Mesendoderm (in vitro differentiated cells): Measurements from ENCODE around the gene C14orf39.

Source experiments
- DNase-seq: peaks from one replicate; pipeline ENCODE4 v3.0.0; 2013
- H2AK5ac ChIP-seq: 2 replicates; pipeline ENCODE4 v1.6.1; 2013; ENCODE audit warnings: low read length, inconsistent platforms
- H2BK120ac ChIP-seq: 2 replicates; pipeline ENCODE4 v1.6.1; 2013; ENCODE audit warnings: low read depth, mild to moderate bottlenecking, low read length, moderate library complexity, mixed read lengths
- H2BK15ac ChIP-seq: replicated peaks from 2 replicates; pipeline ENCODE4 v1.6.1; 2013; ENCODE audit warnings: low read depth, mild to moderate bottlenecking, moderate library complexity
- H2BK5ac ChIP-seq: 2 replicates; pipeline ENCODE4 v1.6.1; 2013; ENCODE audit warnings: low read length, inconsistent platforms
- H3K18ac ChIP-seq: 2 replicates; pipeline ENCODE4 v1.6.1; 2013; ENCODE audit warnings: mild to moderate bottlenecking, low read length, mixed read lengths
- H3K23ac ChIP-seq: one replicate; pipeline ENCODE4 v1.6.1; 2013; ENCODE audit warnings: low read length
- H3K27ac ChIP-seq: 2 replicates; pipeline ENCODE4 v1.5.1; 2013; ENCODE audit warnings: low read depth, mild to moderate bottlenecking, inconsistent platforms, low read length, moderate library complexity
- H3K27me3 ChIP-seq: 2 replicates; pipeline ENCODE4 v1.6.1; 2013; ENCODE audit warnings: low read length, control low read depth, mild to moderate bottlenecking, inconsistent platforms; ENCODE audit not compliant: insufficient read depth, poor library complexity
- H3K36me3 ChIP-seq: 2 replicates; pipeline ENCODE4 v1.6.1; 2013; ENCODE audit warnings: low read length, inconsistent platforms; ENCODE audit not compliant: control insufficient read depth, insufficient read depth
- H3K4ac ChIP-seq: one replicate; pipeline ENCODE4 v1.6.1; 2013; ENCODE audit warnings: low read depth, mild to moderate bottlenecking, low read length, moderate library complexity
- H3K4me1 ChIP-seq: 2 replicates; pipeline ENCODE4 v1.6.1; 2013; ENCODE audit warnings: low read depth, low read length, inconsistent platforms; ENCODE audit not compliant: control insufficient read depth
- H3K4me2 ChIP-seq: 2 replicates; pipeline ENCODE4 v1.6.1; 2013; ENCODE audit warnings: low read length
- H3K4me3 ChIP-seq: 2 replicates; pipeline ENCODE4 v1.5.1; 2013; ENCODE audit warnings: mild to moderate bottlenecking, low read length
- H3K56ac ChIP-seq: one replicate; pipeline ENCODE4 v1.6.1; 2013; ENCODE audit warnings: low read length
- H3K79me1 ChIP-seq: 2 replicates; pipeline ENCODE4 v1.6.1; 2013; ENCODE audit warnings: low read length, inconsistent platforms
- H3K79me2 ChIP-seq: 2 replicates; pipeline ENCODE4 v1.6.1; 2013; ENCODE audit warnings: mild to moderate bottlenecking, low read length; ENCODE audit not compliant: control insufficient read depth, insufficient read depth
- H3K9ac ChIP-seq: 2 replicates; pipeline ENCODE4 v1.6.1; 2013; ENCODE audit warnings: low read length, inconsistent platforms
- H4K5ac ChIP-seq: one replicate; pipeline ENCODE4 v1.6.1; 2013; ENCODE audit warnings: low read length
- H4K8ac ChIP-seq: one replicate; pipeline ENCODE4 v1.6.1; 2013; ENCODE audit warnings: low read depth, mild to moderate bottlenecking, control low read depth, low read length, moderate library complexity
- WGBS: extraction: QIAGEN DNeasy Blood & Tissue Kit; methylation state at CpG from one replicate; pipeline ENCODE4 v1.1.7; 2013; ENCODE audit warnings: low lambda C conversion rate, missing lambda C conversion rate; ENCODE audit not compliant: insufficient coverage; ENCODE audit errors: extremely low coverage; 5-methylcytosine and 5-hydroxymethylcytosine counted together

Gene C14orf39

DNA sequence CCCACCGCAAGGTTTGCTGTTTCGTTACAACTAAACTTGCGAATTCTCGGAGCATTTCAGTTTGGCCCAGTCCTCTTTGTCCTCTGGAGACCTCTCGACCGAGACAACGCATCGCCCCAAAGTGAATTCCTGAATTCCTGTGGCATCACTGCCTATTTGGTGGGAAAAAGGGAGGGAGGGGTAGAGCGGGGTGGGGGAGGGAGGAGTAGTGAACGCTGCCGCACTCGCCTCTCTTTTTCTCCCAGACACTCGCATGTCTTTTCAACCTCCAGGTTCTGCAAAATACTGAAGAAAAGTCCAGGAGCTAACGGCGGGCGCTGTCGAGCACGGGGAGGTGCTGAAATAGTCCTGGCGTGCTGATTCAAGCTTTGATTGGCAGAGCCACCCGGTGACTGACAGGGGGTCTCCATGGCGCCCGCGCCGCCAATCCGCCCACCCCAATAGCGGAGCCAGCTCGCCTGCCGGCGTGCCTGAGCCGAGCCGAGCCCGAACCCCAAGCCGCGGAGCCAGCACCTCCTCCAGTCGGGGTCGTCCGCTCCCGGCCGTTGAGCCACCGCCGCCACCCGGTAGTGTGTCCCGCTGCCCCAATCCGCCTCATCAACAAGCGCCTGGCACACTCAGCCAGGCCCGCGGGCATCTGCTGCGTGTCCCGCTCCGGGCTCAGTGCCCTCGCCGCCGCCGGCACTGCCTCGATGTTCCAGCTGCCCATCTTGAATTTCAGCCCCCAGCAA is 23.0 kb upstream of the C14orf39 start, which contains the start of gene SIX6:
Gene SIX6 (plus strand): TSS at position 440 of the 731 bp plus-strand sequence. CDS start 253 bp downstream, at position 693.
- Histone ChIP-seq H2AK5ac (no peak within 1 kb of the TSS), H2BK5ac (no peak within 1 kb of the TSS), H3K79me2 (no peaks in the 10 kb centered on the region), H3K18ac (no peak within 1 kb of the TSS), H3K4me1 (peaks cover 3% of the 10 kb centered on the region), H3K27ac (no peak within 1 kb of the TSS), H3K23ac (peak within 1 kb of the TSS; percentile 52), H3K9ac (no peak within 1 kb of the TSS), H3K56ac (no peak within 1 kb of the TSS), H3K36me3 (no peaks in the 10 kb centered on the region), H3K4me3 (no peak within 1 kb of the TSS), H2BK15ac (no peak within 1 kb of the TSS), H4K5ac (no peak within 1 kb of the TSS), H2BK120ac (no peak within 1 kb of the TSS), H3K27me3 (peaks cover 78% of the 10 kb centered on the region), H3K4ac (no peak within 1 kb of the TSS), H4K8ac (no peak within 1 kb of the TSS), H3K79me1 (no peaks in the 10 kb centered on the region), H3K4me2 (peak within 1 kb of the TSS; percentile 66)
- peak; percentile 88 for DNase-seq
- WGBS, result no CpG with 5 or more reads among the region's 55 CpGs

DNA sequence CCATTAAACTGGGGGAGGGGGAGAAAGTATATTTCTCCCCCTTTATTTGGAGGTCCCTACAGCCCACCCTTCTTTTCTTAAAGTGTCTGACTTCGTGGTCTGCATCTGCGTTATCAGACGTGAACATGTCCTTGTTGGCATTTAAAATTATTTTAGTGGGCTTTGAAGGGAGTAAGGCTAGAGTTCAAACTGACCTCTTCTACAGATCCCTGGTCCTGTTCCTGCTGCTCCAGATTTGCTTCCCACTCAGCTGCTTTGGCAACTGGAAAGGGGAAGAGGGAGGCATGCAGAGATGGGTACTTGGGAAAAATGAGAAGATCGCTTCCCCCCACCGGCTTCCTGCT is 22.5 kb upstream of the C14orf39 start:
- no CpG with 5 or more reads among the region's 5 CpGs for WGBS
- H3K4me3 ChIP-seq, result no peak overlapping the region

DNA sequence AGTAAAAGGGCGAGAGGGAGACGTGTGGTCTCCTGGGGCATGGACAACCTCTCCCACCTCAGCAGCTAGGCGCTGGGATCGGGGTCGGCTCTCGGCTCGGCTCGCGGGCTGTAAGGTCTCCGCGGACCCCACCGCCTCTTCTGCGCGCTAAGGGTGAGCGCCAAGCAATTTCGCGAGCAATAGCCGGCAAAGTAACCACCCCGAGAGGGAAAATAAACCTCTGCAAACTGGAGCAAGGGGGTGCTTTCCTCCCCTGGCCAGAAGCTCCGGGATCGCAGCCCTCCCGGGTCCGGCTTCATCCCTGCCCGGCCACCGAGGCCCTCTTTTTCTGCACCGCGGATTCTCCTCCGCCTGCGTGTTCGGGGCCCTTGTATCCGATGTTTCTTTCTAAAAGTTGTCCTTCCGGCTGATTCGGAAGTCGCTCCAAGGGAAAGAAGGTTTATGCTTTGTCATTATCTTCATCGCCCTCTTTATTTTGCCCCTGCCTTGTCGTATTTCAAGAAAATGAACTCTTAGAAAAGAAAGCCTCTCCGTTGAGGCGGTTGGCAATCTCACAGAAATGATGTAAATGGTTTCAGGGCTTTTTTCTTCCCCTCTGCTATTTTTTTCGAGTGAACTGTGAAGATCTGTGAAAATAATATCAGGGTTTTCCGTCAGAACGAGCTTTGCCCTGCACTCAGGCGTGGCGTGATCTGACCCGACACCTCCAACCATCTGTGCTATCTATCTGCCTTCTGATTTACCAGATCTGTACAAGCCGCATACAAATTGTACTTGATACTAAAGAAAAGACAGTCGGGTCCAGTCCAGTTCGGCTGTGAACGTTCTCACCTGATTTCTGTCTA is 21.3 kb upstream of the C14orf39 start:
- H3K9ac ChIP-seq, result no peak overlapping the region
- no peaks in the 10 kb centered on the region for H3K79me2 ChIP-seq
- peak; percentile 16 for DNase-seq
- no peaks in the 10 kb centered on the region for H3K36me3 ChIP-seq
- H3K4me2 ChIP-seq, result peak overlapping the region; percentile 16
- no peak overlapping the region for H2BK120ac ChIP-seq
- peak overlapping the region; percentile 45 for H3K56ac ChIP-seq
- no peak overlapping the region for H2BK5ac ChIP-seq
- H2BK15ac ChIP-seq, result no peak overlapping the region
- peaks cover 65% of the 10 kb centered on the region for H3K27me3 ChIP-seq
- H3K4me3 ChIP-seq, result no peak overlapping the region
- H4K5ac ChIP-seq, result no peak overlapping the region
- peaks cover 3% of the 10 kb centered on the region for H3K4me1 ChIP-seq
- no peak overlapping the region for H3K27ac ChIP-seq
- no peak overlapping the region for H3K18ac ChIP-seq
- H3K79me1 ChIP-seq, result no peaks in the 10 kb centered on the region
- no peak overlapping the region for H3K4ac ChIP-seq
- H4K8ac ChIP-seq, result no peak overlapping the region
- H3K23ac ChIP-seq, result no peak overlapping the region
- no CpG with 5 or more reads among the region's 48 CpGs for WGBS
- H2AK5ac ChIP-seq, result no peak overlapping the region

More for the DNA sequence above, 22.5 kb upstream of the C14orf39 start:
- H3K4me2 ChIP-seq, result peak overlapping the region; percentile 49
- no peak overlapping the region for H2BK120ac ChIP-seq
- no peak overlapping the region for H3K56ac ChIP-seq
- no peak overlapping the region for H2BK5ac ChIP-seq
- no peaks in the 10 kb centered on the region for H3K36me3 ChIP-seq
- no peak overlapping the region for H4K5ac ChIP-seq
- H3K23ac ChIP-seq, result no peak overlapping the region
- H3K27ac ChIP-seq, result no peak overlapping the region
- no peak overlapping the region for H3K4ac ChIP-seq
- no peaks in the 10 kb centered on the region for H3K79me2 ChIP-seq
- peaks cover 77% of the 10 kb centered on the region for H3K27me3 ChIP-seq
- H3K79me1 ChIP-seq, result no peaks in the 10 kb centered on the region
- H3K4me1 ChIP-seq, result peaks cover 3% of the 10 kb centered on the region
- no peak overlapping the region for H4K8ac ChIP-seq
- DNase-seq, result no peak
- no peak overlapping the region for H3K18ac ChIP-seq
- no peak overlapping the region for H2AK5ac ChIP-seq
- H2BK15ac ChIP-seq, result no peak overlapping the region
- no peak overlapping the region for H3K9ac ChIP-seq

DNA sequence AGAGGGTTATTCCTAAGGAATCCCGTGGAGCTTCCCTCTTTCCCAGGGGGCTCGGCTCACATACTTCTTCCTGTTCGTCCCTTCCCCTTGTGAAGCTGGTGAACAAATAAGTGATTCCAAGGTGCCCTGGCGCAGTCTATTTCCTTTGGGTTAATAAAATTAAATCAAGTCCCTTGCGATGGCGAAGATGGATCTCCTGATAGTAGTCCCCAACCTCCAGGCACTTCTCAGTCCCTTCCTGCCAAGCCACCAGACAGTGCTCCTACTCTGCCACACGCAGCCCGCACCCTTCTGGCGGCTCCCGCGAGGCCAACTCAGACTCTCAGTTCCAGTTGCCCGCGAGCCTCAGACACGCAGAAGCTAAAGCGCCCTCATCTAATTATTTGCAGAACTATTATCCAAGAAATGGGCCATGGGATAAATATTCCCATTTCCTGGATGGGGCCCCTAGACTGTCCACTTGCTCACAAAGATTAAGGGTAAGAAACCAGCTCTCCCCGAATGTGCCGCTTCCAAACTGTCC is 20.7 kb upstream of the C14orf39 start:
- Histone ChIP-seq H3K79me2 (no peaks in the 10 kb centered on the region), H3K4me2 (peak overlapping the region; percentile 16), H4K5ac (no peak overlapping the region), H3K27me3 (peaks cover 58% of the 10 kb centered on the region), H3K18ac (no peak overlapping the region), H2AK5ac (no peak overlapping the region), H3K79me1 (no peaks in the 10 kb centered on the region), H3K23ac (no peak overlapping the region), H3K4ac (no peak overlapping the region), H3K9ac (no peak overlapping the region), H3K27ac (no peak overlapping the region), H2BK120ac (no peak overlapping the region), H3K4me3 (no peak overlapping the region), H3K36me3 (no peaks in the 10 kb centered on the region), H4K8ac (no peak overlapping the region), H2BK15ac (no peak overlapping the region), H3K56ac (no peak overlapping the region), H2BK5ac (no peak overlapping the region), H3K4me1 (peaks cover 3% of the 10 kb centered on the region)
- WGBS, result no CpG with 5 or more reads among the region's 17 CpGs
- DNase-seq, result peak; percentile 36

DNA sequence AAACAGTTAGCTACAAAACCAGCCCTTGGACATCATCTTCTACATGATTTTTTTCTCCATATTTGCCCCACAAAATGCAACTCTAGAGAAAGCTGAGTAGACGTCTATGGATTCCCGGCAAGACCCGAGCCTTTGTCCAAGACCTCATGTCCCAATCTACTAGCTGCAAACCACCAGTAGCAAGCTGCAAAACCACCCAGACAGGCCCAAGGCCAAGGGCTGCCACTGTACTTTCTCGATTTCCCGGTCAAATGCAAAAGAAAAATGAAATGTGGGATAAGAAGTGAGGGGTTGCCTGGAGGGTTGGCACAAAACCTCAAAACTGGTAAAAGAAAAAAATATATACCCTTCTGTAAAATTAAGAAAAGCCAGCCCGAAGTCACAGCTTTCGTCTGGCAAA is 20.1 kb upstream of the C14orf39 start:
- Histone ChIP-seq H3K18ac (no peak overlapping the region), H3K4me3 (no peak overlapping the region), H2BK5ac (no peak overlapping the region), H2BK15ac (no peak overlapping the region), H3K79me1 (no peaks in the 10 kb centered on the region), H2BK120ac (no peak overlapping the region), H3K4me2 (no peak overlapping the region), H3K4me1 (peaks cover 3% of the 10 kb centered on the region), H3K27ac (no peak overlapping the region), H3K9ac (no peak overlapping the region), H2AK5ac (no peak overlapping the region), H3K23ac (no peak overlapping the region), H4K8ac (no peak overlapping the region), H3K27me3 (peaks cover 53% of the 10 kb centered on the region), H3K4ac (no peak overlapping the region), H3K36me3 (no peaks in the 10 kb centered on the region), H3K79me2 (no peaks in the 10 kb centered on the region), H3K56ac (no peak overlapping the region), H4K5ac (no peak overlapping the region)
- peak; percentile 13 for DNase-seq
- no CpG with 5 or more reads among the region's 7 CpGs for WGBS
